ENCODE results near the gene PHF20. TPM values are rescaled to one million over a fixed set of nuclear protein-coding genes. Genes with fewer than 3 reads are reported as not detected.

The PHF20 gene
- total and polyA plus RNA-seq, 2 donors (not counting 3 experiments of a cell fraction or from before 2014, with no cell fraction given) = 25.0 to 45.8 TPM

DNA sequence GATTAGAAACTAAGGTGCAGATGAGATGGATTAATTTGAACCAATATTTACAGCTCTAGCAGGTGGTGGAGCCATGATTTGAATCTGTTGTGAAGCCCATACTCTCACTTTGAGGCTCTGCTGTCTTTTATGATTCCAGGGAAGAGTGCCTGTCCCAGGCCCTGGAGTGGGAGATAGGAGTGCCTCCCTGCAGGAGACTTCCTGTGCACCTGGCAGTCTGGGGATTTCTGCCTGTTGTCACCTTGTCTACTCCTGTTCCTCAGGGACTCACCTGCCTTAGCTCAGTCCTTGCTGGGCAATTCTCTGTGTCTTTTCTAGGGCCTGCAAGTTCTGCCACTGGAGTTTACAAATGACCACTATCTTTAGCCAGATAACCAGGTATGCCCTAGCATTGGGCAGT, 136.2 kb downstream of the PHF20 start:
- Histone ChIP-seq H3K9me3 (replicated peaks; ENCODE audit: control insufficient read depth, insufficient read depth, low read length) (no peaks in the 10 kb centered on the region), H3K27ac (ENCODE audit: insufficient read depth, low read depth, low read length) (no peak overlapping the region), H3K4me2 (ENCODE audit: insufficient read depth, low read length) (no peak overlapping the region), H3K4me1 (ENCODE audit: control insufficient read depth, extremely low read depth, insufficient read depth, low read length) (peaks cover 3% of the 10 kb centered on the region), H3K36me3 (ENCODE audit: control insufficient read depth in 2 of 2, extremely low read depth in 1 of 2, insufficient read depth in 2 of 2, low read length in 2 of 2) (peaks cover 0 to 6% of the 10 kb centered on the region in 2 experiments), H2AFZ (ENCODE audit: low read depth, low read length) (no peak overlapping the region), H3K9me1 (replicated peaks; ENCODE audit: control insufficient read depth, extremely low read depth, insufficient read depth, low read length) (no peaks in the 10 kb centered on the region), H3K4me3 (replicated peaks in 1 of 3; ENCODE audit: insufficient read depth in 1 of 3, low read depth in 1 of 3, low read length in 3 of 3) (no peak overlapping the region), H3K27me3 (ENCODE audit: control insufficient read depth in 2 of 2, insufficient read depth in 2 of 2, low read length in 2 of 2) (no peaks in the 10 kb centered on the region), H4K20me1 (replicated peaks; ENCODE audit: control insufficient read depth, extremely low read depth, insufficient read depth, low read length) (no peaks in the 10 kb centered on the region), H3K79me2 (ENCODE audit: control insufficient read depth, insufficient read depth, low read length) (no peaks in the 10 kb centered on the region), H3K9ac (replicated peaks; ENCODE audit: extremely low read depth, insufficient read depth, low read length) (no peak overlapping the region)
- no peak for FAIRE-seq
- POLR2A ChIA-PET = no interaction called here
- intact Hi-C loops (cut with micrococcal nuclease) (no loop called here), dilution Hi-C loops (cut with MboI; ENCODE audit: extremely low pct_ligation_motif_present, low sequenced_read_pairs) (no loop called here)
- BruUV-seq (replicated peaks) = no TSS peak
- DNase-seq (ENCODE audit: low read depth, low spot score) = no peak
- TF ChIP-seq, protein P1, sequence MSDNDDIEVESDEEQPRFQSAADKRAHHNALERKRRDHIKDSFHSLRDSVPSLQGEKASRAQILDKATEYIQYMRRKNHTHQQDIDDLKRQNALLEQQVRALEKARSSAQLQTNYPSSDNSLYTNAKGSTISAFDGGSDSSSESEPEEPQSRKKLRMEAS (IDR thresholded peaks at IDR 0.05; ENCODE audit: insufficient read depth, insufficient read length) = no peak
- TF ChIP-seq, protein P2, sequence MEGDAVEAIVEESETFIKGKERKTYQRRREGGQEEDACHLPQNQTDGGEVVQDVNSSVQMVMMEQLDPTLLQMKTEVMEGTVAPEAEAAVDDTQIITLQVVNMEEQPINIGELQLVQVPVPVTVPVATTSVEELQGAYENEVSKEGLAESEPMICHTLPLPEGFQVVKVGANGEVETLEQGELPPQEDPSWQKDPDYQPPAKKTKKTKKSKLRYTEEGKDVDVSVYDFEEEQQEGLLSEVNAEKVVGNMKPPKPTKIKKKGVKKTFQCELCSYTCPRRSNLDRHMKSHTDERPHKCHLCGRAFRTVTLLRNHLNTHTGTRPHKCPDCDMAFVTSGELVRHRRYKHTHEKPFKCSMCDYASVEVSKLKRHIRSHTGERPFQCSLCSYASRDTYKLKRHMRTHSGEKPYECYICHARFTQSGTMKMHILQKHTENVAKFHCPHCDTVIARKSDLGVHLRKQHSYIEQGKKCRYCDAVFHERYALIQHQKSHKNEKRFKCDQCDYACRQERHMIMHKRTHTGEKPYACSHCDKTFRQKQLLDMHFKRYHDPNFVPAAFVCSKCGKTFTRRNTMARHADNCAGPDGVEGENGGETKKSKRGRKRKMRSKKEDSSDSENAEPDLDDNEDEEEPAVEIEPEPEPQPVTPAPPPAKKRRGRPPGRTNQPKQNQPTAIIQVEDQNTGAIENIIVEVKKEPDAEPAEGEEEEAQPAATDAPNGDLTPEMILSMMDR (IDR thresholded peaks at IDR 0.05; ENCODE audit: extremely low read depth in 1 of 2, insufficient read depth in 1 of 2, low read depth in 1 of 2, low read length in 2 of 2) = no peak
- no peak for TF ChIP-seq JUN (IDR thresholded peaks at IDR 0.05; ENCODE audit: borderline replicate concordance, insufficient read depth, insufficient read length, low read depth)
- CTCF ChIA-PET = no interaction called here

DNA sequence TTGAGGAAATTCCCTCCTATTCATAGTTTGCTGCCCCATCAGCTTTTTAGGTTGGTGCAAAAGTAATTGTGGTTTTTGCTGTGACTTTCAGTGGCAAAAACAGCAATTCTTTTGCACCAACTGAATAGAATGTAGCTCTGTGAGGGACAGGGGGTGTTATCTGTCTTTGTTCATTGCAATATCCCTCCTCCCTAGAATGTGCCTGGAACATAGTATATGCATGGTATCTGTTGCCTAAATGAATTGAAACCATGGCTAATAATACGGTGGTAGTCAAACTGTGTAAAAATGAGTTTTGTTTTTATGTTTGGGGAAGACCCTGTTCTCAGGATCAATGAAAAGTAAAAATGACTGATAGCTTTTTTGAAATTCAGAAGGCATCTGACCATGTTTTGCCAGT, 137.4 kb downstream of the PHF20 start:
- H3K9ac ChIP-seq (replicated peaks; ENCODE audit: extremely low read depth, insufficient read depth, low read length) = no peak overlapping the region
- no peak overlapping the region for H3K4me2 ChIP-seq (ENCODE audit: insufficient read depth, low read length)
- TF ChIP-seq JUN (IDR thresholded peaks at IDR 0.05; ENCODE audit: borderline replicate concordance, insufficient read depth, insufficient read length, low read depth) (no peak), EZH2 (IDR thresholded peaks at IDR 0.05; ENCODE audit: borderline replicate concordance, low read depth, low read length, severe bottlenecking) (no peak), GATA2 (IDR thresholded peaks at IDR 0.05; ENCODE audit: insufficient read depth, insufficient read length, low read depth, low read length) (no peak), POLR2AphosphoS5 (IDR thresholded peaks at IDR 0.05; ENCODE audit: insufficient read depth, low read depth, low read length) (no peak), FOS (IDR thresholded peaks at IDR 0.05; ENCODE audit: borderline replicate concordance, insufficient read depth, low read length) (no peak), MYC (IDR thresholded peaks at IDR 0.05; ENCODE audit: low read depth, low read length) (no peak), POLR2A (IDR thresholded peaks at IDR 0.05; ENCODE audit: low read depth, low read length) (no peak)
- TF ChIP-seq, protein P1 (IDR thresholded peaks at IDR 0.05; ENCODE audit: insufficient read depth, insufficient read length) = no peak
- TF ChIP-seq, protein P2 (IDR thresholded peaks at IDR 0.05; ENCODE audit: extremely low read depth in 1 of 2, insufficient read depth in 1 of 2, low read depth in 1 of 2, low read length in 2 of 2) = no peak
- ChIA-PET POLR2A (no interaction called here), CTCF (no interaction called here)
- dilution Hi-C loops (cut with MboI; ENCODE audit: extremely low pct_ligation_motif_present, low sequenced_read_pairs) = no loop called here
- BruUV-seq (replicated peaks) = no TSS peak
- intact Hi-C loops (cut with micrococcal nuclease) = no loop called here
- no peaks in the 10 kb centered on the region for H3K9me3 ChIP-seq (replicated peaks; ENCODE audit: control insufficient read depth, insufficient read depth, low read length)
- no peak for DNase-seq (ENCODE audit: low read depth, low spot score)
- no peaks in the 10 kb centered on the region for H3K9me1 ChIP-seq (replicated peaks; ENCODE audit: control insufficient read depth, extremely low read depth, insufficient read depth, low read length)
- H3K79me2 ChIP-seq (ENCODE audit: control insufficient read depth, insufficient read depth, low read length) = no peaks in the 10 kb centered on the region
- peaks cover 6 to 13% of the 10 kb centered on the region in 2 experiments for H3K36me3 ChIP-seq (ENCODE audit: control insufficient read depth in 2 of 2, extremely low read depth in 1 of 2, insufficient read depth in 2 of 2, low read length in 2 of 2)
- no peaks in the 10 kb centered on the region for H3K27me3 ChIP-seq (ENCODE audit: control insufficient read depth in 2 of 2, insufficient read depth in 2 of 2, low read length in 2 of 2)
- no peak overlapping the region for H3K4me3 ChIP-seq (replicated peaks in 1 of 3; ENCODE audit: insufficient read depth in 1 of 3, low read depth in 1 of 3, low read length in 3 of 3)
- peaks cover 3% of the 10 kb centered on the region for H3K4me1 ChIP-seq (ENCODE audit: control insufficient read depth, extremely low read depth, insufficient read depth, low read length)
- H2AFZ ChIP-seq (ENCODE audit: low read depth, low read length) = no peak overlapping the region
- H3K27ac ChIP-seq (ENCODE audit: insufficient read depth, low read depth, low read length) = no peak overlapping the region
- FAIRE-seq = no peak
- H4K20me1 ChIP-seq (replicated peaks; ENCODE audit: control insufficient read depth, extremely low read depth, insufficient read depth, low read length) = no peaks in the 10 kb centered on the region
